Hematopoietic multipotent progenitor cell treated with erythropoietin and hydrocortisone succinate and interleukin-3 and kit ligand, for 17 days (in vitro differentiated cells): ENCODE measurements around the gene NYAP1.
"Not testable (repeated sequence)": the region's sequence is repeated elsewhere in the genome, so short reads cannot be mapped to it uniquely, and the experiment has no call there.

Source experiments
- DNase-seq: peaks from one replicate; pipeline ENCODE4 v3.0.0-alpha.2; 2015; ENCODE audit warnings: low spot score

The NYAP1 gene

GRCh38 chr7:100483722-100484672 lies at the start of gene NYAP1:
TSS of gene NYAP1 (plus strand) at chr7:100483927. CDS start at chr7:100485312, 1,385 bp downstream.
- peak; percentile 25 for DNase-seq

DNA sequence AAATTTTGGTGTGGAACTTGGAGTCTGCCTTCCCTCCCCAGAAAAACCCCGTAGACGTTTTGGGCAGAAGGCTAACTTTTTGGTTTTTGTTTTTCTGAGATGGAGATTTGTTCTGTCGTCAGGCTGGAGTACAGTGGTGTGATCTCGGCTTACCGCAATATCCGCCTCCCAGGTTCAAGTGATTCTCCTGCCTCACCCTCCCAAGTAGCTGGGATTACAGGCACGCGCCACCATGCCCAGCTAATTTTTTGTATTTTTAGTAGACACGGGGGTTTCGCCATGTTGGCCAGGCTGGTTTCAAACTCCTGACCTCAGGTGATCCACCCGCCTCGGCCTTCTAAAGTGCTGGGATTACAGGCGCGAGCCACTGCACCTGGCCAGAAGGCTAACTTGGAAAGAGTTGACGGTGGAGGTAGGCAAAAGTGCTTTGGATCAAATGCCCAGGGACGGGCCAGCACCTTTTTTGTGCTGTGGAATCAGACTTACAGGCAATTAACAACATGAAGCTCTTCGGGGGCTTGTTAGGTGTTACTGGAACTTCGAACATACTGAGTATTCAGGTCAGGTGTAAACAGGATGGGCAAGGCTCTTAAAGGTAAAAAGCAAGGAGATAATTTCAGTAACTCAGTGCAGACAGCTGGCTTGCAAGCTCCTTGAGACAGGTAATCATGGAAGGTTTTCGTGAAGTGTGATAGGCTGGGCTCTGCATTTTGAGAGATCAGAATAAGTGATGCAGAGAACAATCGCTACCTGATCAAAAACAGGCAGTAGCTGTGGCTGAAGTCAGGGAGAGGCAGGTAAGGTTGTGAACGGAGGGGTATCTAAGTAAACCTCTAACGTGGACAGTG lies 49.2 kb upstream of the NYAP1 start:
- DNase-seq: no peak

DNA sequence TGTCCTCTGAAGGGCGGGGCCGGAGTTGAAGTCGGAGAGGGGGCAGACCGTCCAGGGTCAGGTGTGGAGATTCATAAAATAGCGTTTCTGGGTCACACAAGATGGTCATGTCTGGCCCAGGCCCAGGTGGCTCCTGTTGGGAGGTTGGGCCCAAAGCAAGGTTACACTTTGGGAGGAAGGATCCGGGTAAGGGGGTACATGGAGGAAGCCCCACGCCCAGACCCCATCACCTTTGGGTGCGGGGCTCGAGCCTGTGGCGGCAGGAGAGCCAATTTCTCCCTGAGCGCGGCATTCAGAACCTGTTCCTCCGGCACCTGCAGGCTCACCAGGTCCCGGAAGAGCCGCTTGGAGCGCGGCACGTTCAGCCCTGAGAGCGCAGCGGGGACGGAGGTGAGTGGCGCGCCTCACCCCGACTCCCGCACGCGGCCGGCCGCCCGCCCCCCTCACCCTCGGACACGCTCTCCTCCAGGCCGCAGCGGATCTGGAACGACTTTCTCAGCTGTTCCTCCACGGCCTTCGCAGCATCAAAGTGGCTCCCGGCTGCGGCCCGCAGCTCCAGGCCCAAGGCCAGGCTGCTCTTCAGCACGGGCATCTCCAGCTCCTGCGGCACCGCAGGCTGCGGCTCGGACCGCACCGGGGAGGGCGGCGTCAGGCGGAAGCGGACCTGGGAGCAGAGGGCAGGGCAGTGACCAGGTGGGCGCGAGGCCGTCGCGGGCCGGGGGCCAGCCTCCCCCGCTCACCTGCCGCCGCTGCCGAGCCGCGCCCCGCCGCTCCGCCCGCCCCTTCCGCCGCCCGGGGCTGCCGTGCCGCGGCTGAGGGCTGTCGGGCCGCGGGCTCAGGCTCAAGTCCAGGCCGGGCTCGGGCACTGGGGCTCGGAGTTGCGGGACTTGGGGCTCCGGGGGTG lies 48.1 kb upstream of the NYAP1 start:
- peak; percentile 47 for DNase-seq

DNA sequence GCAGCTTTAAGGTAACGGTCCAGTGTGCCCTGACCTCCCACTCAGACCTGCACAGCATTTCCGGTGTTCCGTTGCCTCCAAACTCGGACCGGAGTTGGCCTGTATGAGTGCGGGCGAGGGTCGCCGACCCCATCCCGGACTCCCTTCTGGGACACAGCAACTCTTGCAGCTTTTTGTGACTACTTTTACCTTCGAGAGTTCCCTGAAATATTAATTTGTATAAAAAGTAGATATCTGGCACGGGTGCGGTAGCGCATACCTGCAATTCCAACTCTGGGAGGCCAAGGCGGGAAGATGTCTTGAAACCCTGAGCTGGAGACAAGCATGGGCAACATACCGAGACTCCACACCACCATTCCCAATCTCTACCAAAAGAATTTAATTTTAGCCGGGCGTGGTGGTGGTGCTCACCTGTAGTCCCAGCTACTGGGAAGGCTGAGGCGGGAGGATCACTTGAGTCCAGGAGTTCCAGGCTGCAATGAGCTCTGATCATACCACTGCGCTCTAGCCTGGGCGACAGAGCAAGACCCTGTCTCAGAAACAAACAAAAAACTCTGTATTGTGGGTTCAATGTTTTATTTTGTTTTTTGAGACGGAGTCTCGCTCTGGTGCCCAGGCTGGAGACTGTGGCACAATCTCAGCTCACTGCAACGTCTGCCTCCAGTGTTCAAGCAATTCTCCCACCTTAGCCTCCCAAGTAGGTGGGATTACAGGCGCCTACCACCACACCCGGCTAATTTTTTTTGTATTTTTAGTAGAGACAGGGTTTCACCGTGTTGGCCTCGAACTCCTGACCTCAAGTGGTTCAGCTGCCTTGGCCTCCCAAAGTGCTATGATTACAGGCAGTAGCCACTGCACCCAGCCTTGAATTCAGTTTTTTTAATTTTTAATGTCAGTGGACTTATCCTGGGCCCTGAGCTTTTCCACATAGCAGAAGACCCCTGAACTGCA lies 46.3 kb upstream of the NYAP1 start:
- no peak for DNase-seq

DNA sequence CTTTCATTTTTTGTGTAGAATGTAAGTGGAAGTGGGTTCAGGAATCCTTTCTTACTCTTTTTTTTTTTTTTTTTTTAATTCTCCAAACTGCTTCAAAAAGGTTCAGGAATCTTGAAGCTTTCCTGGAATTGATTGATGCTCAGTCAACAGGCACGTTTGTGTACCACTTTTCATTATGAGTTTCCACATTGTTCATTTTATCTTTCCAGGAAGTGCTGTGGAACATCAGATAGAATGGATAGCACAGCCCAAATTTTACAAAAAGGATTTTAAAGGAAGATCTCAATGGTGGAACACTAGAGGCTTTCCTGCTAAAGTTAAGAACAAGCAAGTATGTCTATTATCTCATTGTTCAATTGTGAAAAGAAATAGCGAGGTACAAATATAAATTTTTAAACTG lies 45.6 kb upstream of the NYAP1 start:
- DNase-seq: no peak

- not testable (repeated sequence) for DNase-seq
Measured at GRCh38 chr7:100438731-100439130, 45.0 kb upstream of the NYAP1 start.

- not testable (repeated sequence) for DNase-seq
Measured at GRCh38 chr7:100439244-100439643, 44.5 kb upstream of the NYAP1 start.

- no peak for DNase-seq
Measured at GRCh38 chr7:100441641-100442535, 41.8 kb upstream of the NYAP1 start.

- no peak for DNase-seq
Measured at GRCh38 chr7:100443096-100443840, 40.5 kb upstream of the NYAP1 start.

DNA sequence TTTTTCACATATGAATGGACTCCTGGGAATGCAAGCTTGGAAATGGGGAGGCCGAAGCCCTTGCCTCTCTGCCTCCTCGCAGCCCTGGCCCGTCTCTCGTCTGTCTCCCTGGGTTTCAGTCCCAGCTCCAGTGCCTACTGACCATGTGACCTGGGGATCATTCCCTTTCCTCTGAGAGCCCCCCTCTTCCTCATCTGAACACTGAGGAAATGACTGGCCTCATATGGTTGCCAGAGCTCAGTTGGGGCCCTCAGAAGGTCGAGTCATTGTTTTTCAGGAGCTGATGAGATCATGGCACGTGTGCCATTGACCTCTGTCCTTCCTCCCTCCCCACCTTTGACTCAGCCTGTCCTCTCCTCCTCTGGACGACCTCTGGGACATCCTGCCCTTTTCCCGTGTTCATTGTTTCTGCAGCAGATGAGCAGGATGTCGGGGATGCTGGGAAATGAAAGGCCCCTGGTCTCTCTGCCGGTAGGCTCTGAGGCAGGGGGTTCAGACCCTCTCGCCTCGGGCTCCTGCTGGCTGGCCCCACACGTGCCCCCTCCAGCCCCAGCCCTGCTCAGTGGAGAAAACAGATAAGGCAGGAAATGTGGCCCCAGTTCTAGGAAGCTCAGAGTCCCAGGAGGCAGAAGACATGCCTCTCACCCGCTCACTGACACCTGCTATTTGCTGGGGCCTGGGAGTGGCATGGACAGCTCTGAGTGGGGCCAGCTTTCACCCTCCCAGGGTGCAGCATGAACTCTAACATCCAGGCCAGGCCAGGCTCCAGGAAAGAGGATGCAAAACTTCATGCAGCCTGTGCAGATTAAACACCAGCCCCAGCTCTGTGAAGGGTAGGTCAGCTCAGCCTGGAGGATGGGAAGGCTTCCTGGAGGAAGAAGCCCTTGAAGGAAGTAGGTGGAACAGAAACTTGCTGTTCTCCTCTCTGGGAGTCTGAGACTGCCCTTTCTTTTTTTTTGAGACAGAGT lies 39.1 kb upstream of the NYAP1 start:
- DNase-seq: no peak

DNA sequence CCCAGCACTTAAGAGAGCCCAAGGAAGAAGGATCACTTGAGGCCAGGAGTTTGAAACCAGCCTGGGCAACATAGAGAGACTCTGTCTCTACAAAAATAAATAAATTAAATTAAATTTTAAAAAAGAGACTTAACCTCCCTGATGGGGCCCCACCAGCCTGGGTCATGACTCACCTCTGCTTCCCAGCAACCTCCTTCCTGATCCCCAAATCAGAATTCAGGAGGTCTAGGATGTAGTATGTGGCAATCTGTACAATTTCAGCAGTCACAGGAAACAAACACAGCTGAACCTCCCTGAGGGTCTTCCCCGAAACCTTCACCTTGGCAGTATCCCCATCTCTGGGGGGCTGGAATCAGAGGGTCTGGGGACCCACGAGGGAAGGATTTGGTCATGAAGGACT lies 37.7 kb upstream of the NYAP1 start:
- no peak for DNase-seq

- not testable (repeated sequence) for DNase-seq
Measured at GRCh38 chr7:100447363-100447762, 36.4 kb upstream of the NYAP1 start.

- no peak for DNase-seq
Measured at GRCh38 chr7:100449190-100449795, 34.4 kb upstream of the NYAP1 start.

DNA sequence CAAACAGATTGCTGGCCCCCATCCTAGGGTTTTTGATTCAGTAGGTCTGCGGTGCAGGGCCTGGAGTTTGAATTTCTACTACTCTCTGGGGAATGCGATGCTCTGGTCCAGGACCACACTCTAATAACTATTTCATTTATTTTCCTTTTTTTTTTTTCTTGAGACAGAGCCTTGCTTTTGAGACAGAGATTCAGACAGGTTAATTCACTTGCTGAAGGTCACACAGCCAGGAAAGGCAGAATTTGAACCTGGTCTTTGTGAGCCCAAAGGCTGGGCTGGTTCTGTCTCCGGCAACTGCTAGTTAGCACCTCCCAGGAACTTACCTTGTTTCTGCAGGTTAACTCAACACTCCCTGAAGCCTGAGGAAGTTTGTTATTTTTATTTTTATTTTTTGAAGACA lies 31.2 kb upstream of the NYAP1 start:
- DNase-seq: no peak

- not testable (repeated sequence) for DNase-seq
Measured at GRCh38 chr7:100453854-100454253, 29.9 kb upstream of the NYAP1 start.

GRCh38 chr7:100455206-100455605 lies 28.5 kb upstream of the NYAP1 start:
- no peak for DNase-seq

DNA sequence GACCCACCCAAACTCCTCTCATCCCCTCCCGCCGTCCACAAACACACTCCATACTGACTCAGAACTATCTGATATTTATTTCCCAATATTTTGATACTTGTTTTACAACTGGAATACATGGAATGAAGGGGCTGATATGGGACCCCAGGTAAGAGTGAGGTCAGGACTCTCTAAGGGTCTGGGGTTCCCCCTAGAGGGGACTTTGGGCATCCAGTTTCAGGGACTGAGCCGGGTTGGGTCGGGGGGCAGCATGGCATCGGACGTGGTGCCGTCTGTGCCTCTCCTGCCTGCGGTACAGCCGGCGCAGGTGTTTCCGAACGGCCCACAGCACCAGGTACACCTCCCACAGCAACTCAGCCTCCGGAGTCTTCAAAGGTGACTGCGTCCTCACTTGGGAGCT lies 27.2 kb upstream of the NYAP1 start:
- no peak for DNase-seq
